Measurements from ENCODE around the gene ZFP30. TPM values are rescaled to one million over a fixed set of nuclear protein-coding genes. Genes with fewer than 3 reads are reported as not detected.

ZFP30 gene
- total and polyA plus RNA-seq, 2 of the 13 experiments (the other 11 are each of a cell fraction or from before 2014, with no cell fraction given): 3.4 to 19.2 TPM

- peak; percentile 46; the same call in 1 of the 2 replicates for TF ChIP-seq ZNF614 (CRISPR knock-in tag; IDR thresholded peaks at IDR 0.05; ENCODE audit: borderline replicate concordance)
- peak; percentile 10; the same call in 1 of the 2 replicates for TF ChIP-seq ZBTB4 (CRISPR knock-in tag; IDR thresholded peaks at IDR 0.05; ENCODE audit: borderline replicate concordance)
- TF ChIP-seq ZBED4 (CRISPR knock-in tag; IDR thresholded peaks at IDR 0.05; ENCODE audit: borderline replicate concordance): peak; percentile 93; the same call in 1 of the 2 replicates
- no peak for TF ChIP-seq MAZ (IDR thresholded peaks at IDR 0.05; ENCODE audit: borderline replicate concordance, low read depth, low read length)
- 0 out of 2 replicates have a peak, but pooled peaks have one; percentile 13 for TF ChIP-seq MAZ (CRISPR knock-in tag; IDR thresholded peaks at IDR 0.05; ENCODE audit: low read depth)
- TF ChIP-seq KDM5B (CRISPR knock-in tag; IDR thresholded peaks at IDR 0.05; ENCODE audit: borderline replicate concordance): no peak
- no peak for TF ChIP-seq ZNF549 (CRISPR knock-in tag; IDR thresholded peaks at IDR 0.05)
- TF ChIP-seq STAG1 (CRISPR knock-in tag; IDR thresholded peaks at IDR 0.05): no peak
- no peak for TF ChIP-seq TBL1XR1 (IDR thresholded peaks at IDR 0.05; ENCODE audit: borderline replicate concordance, low read length, partially characterized antibody)
- no peak for TF ChIP-seq SSRP1 (CRISPR knock-in tag; IDR thresholded peaks at IDR 0.05)
- 0 out of 2 replicates have a peak, but pooled peaks have one; percentile 53 for TF ChIP-seq ZBTB42 (CRISPR knock-in tag; IDR thresholded peaks at IDR 0.05)
- TF ChIP-seq MEIS1 (CRISPR knock-in tag; IDR thresholded peaks at IDR 0.05; ENCODE audit: borderline replicate concordance): no peak
- no peak for TF ChIP-seq ZBTB3 (CRISPR knock-in tag; IDR thresholded peaks at IDR 0.05; ENCODE audit: borderline replicate concordance, low read depth)
- no peak for TF ChIP-seq ZFYVE20 (CRISPR knock-in tag; IDR thresholded peaks at IDR 0.05; ENCODE audit: borderline replicate concordance, low read depth)
- TF ChIP-seq XRCC5 (optimal IDR thresholded peaks at IDR 0.05; ENCODE audit: low read length): no peak
- TF ChIP-seq SETDB1 (CRISPR knock-in tag; IDR thresholded peaks at IDR 0.05; ENCODE audit: borderline replicate concordance): no peak
- no peak for TF ChIP-seq ZNF619 (CRISPR knock-in tag; IDR thresholded peaks at IDR 0.05)
- TF ChIP-seq NFATC3 (CRISPR knock-in tag; IDR thresholded peaks at IDR 0.05): no peak
- no peak for TF ChIP-seq NFKB2 (CRISPR knock-in tag; IDR thresholded peaks at IDR 0.05; ENCODE audit: borderline replicate concordance)
- TF ChIP-seq ZNF235 (CRISPR knock-in tag; IDR thresholded peaks at IDR 0.05; ENCODE audit: borderline replicate concordance): no peak
- peak; percentile 73; the same call in 1 of the 2 replicates for TF ChIP-seq TSC22D2 (CRISPR knock-in tag; IDR thresholded peaks at IDR 0.05; ENCODE audit: borderline replicate concordance)
- TF ChIP-seq IRF2 (CRISPR knock-in tag; IDR thresholded peaks at IDR 0.05): no peak; the same call in 1 of the 2 replicates
- TF ChIP-seq ZNF841 (CRISPR knock-in tag; IDR thresholded peaks at IDR 0.05; ENCODE audit: borderline replicate concordance): no peak; the same call in 1 of the 2 replicates
- peak; percentile 12; the same call in 1 of the 2 replicates for TF ChIP-seq ZBTB7B (CRISPR knock-in tag; IDR thresholded peaks at IDR 0.05)
- no peak for TF ChIP-seq EZH2 (conservative IDR thresholded peaks at IDR 0.05; ENCODE audit: low read depth, low read length)
- no peak for TF ChIP-seq FOXK2 (IDR thresholded peaks at IDR 0.05)
These were observed at the start of gene ZFP30 (continued) for GRCh38 chr19:37655301-37655688.
